Activated CD4-positive, alpha-beta T cell treated with anti-CD3 and anti-CD28 coated beads, Interleukin-2, amount 50 U/mL, for 16 hours (primary cell): ENCODE results near the gene TRIM24.

Source experiments
- DNase-seq: peaks from one replicate; pipeline ENCODE4 v3.0.0-alpha.2; 2020

TRIM24 gene

GRCh38 chr7:138630059-138630610 is 170.1 kb downstream of the TRIM24 start:
- no peak for DNase-seq

- no peak for DNase-seq
Observed at GRCh38 chr7:138632384-138632783, 172.3 kb downstream of the TRIM24 start.

- DNase-seq: no peak
Observed at GRCh38 chr7:138632826-138633602, 173.0 kb downstream of the TRIM24 start.
